NCI-H187 (cell line): ENCODE data around the gene LAPTM5.

ENCODE experiments used
- DNase-seq, 2 experiments: peaks; one replicate each; lab custom pipeline; 2025; lab: John Stamatoyannopoulos, UW

Gene LAPTM5

GRCh38 chr1:30728832-30729638, 28.5 kb downstream of the LAPTM5 start:
- no peak for DNase-seq

- no peak for DNase-seq
Observed at GRCh38 chr1:30728340-30728739, 29.2 kb downstream of the LAPTM5 start.

DNA sequence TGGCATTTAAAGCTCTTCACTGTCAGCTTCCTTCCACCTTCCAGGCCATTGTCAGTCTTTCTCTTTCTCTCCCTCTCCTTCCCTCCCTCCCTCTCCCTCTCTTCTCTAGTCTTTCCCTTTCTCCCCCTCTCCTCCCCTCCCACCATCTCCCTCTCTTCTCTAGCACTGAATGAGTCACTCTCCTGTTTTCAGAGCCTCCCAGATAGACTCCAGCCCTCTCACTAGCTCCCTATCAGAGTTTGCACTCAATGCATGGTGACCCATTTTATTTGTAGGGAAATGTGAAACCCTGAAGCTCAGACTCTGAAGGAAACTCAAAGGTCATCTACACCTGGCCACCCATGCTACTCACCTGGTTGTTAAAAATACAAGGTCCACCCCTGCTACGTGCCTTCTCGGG, 29.8 kb downstream of the LAPTM5 start:
- no peak for DNase-seq

DNA sequence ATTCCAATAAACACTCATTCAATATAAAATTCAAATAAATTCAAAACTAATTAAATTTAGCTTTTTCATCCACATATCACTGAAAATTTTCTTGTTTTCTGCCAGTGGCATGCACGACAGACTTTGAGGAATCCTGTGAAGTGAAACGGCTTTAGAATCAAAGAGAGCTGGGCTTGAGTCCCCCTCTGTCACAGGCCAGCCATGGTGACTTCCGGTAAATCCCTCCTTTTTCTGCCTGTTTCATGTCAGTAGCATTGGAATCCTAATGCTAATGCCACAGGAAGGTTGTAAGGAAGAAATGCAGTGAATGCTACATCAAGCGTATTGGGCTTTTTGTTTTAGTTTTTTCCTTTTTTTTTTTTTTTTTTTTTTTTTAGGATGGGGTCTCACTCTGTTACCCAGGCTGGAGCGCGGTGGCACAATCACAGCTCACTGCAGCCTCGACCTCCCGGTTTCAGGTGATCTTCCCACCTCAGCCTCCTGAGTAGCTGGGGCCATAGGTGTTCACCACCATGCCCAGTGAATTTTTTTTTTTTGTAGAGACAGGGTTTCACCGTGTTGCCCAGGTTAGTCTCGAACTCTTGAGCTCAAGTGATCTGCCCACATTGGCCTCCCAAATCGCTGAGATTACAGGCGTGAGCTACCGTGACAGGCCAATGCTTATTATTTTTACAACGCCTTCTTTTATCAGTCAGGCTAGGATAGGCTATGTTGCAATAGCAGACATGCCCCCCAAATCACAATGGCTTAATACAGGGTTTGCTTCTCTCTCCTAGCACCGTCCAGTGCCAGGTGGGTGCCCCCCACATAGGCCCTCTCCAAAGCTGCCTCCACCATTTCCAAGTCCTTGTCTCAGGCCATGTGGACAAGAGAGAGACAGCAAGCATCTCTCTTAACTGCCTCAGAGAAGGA, 30.5 kb downstream of the LAPTM5 start:
- DNase-seq, result no peak

GRCh38 chr1:30726236-30726635, 31.3 kb downstream of the LAPTM5 start:
- no peak for DNase-seq

GRCh38 chr1:30725450-30726095, 32.0 kb downstream of the LAPTM5 start:
- no peak for DNase-seq

DNA sequence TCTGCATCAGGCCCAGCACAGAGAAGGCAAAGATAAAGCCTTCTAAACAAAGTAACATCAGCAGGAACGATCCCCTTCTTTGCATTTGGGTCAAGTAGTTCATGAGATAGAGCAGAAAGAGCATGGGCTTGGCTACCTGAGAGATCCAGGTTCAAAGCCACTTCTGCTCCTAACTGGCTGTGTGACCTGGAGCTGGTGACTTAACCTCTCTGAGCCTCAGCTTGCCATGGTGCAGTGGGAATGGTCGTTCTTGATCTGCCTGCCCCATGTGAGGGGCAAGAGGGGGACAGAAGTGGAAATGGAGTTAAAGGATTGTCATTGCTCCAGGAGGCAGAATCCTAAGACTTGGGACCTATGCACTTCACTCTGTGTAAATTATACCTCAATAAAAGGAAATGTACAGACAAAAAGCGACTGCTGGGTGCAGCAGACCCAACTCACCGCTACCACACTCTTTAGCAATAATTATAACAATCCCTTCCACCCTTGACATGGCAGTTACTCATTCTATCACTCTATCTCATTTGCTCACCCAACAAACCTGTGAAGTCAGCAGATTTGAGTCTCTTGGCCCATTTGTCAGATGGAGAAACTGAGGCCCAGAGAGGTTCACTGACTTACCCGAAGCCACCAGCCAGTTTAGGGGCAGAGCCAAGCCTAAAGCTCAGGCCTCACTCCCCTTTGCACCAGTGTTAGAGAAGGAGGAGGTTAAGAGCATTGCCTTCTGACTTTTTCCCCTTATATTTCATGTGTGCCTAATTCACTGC, 32.7 kb downstream of the LAPTM5 start:
- no peak for DNase-seq

DNA sequence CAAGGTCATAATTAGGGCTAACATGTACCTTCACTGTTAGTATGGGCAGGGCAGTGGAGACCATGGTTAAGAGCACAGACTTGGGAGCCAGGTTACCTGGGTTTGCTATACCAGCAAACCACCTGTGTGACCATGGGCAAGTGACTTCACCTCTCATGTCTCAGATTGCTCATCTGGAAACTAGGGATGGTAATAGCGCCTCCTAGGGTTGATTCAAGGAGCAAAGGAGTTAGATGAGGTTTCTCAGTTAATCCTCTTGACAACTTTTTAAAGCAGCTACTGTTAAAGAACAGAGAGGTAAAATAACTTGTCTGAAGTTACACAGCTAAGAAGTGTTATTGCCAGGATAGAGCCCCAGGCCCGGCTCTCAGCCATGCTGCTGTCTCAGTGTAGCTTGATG, 33.4 kb downstream of the LAPTM5 start:
- no peak for DNase-seq

- DNase-seq, result no peak
Observed at GRCh38 chr1:30723331-30723755, 34.2 kb downstream of the LAPTM5 start, which contains the start of gene MATN1. Gene MATN1, minus strand, starts transcription at chr1:30723585. Its CDS starts 34 bp downstream, at chr1:30723551.

DNA sequence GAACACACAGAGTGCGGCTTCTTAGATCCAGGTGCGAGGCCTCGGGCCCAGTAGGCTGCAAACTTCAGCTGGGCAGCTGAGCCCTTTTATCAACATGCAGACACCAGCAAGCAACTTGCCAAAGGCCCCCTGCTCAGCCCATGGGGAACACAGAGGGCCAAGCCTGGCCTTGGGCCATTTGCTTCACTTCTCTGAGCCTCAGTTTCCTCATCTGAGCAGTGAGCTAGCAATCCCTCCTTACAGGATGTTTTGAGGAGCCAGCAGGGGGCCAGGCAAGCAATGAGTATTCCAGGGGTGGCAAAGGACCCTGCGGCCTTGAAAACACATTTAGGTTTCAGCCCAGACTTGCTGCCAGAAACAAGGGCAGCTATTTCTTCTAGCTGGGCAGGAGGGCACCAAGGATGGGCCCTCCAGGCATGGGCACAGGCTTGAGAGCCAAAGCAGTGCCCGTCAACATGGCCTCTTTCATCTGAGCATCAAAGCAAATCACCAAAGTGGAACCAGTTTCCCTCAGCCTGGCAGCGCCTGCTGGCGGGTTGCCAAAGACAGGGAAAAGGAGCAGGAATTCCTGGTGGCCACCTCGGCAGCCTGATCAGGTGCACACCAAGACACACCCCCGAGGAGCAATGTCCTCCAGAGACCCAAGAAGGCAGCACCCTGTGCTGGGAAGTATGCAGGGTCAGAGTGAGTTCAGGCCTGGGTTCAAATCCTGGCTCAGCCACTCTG, 35.6 kb downstream of the LAPTM5 start:
- DNase-seq, result no peak

DNA sequence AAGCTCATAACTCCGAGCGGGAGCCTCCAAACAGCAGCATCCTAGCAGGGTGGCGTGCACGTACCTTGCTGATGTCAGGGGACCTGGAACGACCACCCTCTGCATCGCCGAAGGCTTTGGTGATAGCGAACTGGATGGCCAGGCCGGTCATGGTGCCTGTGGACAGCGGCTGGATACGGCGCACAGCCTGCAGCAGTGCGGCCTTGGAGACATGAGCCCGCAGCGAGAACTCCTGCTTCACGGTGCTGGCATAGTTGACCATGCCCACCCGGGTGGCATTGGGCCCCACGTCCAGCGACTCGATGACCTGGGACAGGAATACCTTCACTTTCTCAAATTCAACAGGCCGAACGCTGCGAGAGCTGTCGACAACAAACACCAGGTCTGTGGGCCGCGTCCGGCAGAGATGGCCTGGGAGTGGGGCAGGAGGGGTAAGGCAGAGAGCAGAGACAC, 36.2 kb downstream of the LAPTM5 start:
- no peak for DNase-seq

DNA sequence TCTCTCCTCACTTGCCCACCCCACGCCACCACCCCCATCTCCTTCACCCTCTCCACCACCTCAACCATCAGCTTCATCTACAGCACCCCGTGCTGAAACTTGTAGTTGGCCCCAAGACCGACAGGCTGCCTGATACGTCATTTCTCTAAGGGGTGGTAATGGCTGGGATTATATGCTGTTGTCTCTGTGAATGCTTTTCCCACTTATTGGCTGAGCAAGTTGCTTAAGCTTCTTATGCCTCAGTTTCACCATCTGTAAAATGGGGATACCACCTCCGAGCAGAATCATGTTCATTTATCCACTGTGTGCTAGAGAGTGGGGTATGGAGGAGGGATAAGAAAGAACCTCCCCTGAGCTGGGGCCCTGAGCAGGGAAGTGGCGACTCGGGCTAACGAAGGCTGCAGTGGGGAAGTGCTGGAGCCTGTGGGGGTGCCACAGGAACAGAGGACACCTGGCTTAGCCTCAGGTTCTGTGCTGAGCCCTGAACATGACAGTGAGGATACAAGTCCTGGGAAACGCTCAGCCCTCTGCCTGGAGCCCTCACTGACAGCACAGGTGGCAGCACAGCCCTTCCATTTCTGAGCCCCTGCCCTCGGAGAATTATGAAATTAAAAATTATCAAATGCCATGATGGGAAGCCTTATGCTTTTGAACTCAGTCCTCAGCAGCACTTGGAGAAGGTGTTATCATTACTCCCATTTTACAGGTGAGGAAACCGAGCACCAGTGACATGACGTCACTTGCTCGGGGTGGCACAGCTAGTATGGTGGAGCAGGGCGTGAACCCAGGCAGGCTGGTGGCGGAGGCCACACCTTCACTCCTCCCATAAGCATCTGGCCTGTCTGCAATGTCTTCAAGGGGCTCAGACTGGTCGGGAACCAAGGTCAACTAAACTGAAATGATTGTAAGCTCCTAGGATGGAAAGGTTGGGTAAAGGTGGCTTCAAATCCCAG, 37.0 kb downstream of the LAPTM5 start:
- no peak for DNase-seq

DNA sequence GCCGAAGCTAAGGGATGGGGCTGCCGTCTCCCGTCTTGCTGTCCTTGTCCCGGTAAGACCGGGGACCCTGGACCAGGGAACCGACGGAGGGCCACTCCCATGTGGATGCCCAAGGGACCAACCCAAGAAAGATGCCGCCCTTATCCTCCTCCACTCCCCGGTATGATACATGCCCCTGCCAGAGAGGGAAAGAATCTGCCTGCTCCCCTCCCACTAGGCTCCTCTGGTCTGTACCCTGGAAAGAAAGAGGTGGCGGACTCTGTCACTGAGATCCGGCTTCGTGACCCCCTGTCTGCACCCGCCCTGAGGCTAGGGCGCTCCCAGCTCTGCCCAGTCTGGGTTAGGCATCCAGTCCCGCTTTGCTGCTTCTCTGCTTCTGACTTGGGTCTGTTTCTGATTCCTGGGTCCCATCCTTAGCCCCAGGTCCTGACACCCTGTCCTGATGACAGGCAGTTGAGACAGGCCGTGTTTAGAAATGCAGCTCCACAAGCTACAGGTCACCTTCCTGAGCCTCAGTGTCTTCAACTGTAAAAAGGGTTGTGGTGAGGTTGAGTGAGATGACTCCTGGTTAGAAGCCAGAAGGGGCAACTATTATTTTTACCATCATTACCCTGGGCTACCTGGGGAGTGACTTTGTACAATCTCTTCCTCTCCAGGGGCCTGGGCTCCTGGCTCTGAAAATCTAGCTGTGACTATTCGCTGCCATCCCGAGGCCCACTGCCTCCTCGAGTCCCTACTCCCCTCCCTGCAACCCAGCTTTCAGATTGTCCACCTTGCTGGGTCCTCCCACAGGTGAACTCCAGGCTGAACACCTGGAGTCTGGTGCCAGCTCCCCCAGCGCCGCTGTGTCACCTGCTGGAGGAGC, 37.9 kb downstream of the LAPTM5 start:
- DNase-seq, result no peak

GRCh38 chr1:30718636-30719405, 38.8 kb downstream of the LAPTM5 start:
- DNase-seq, result peak; percentile 74 to 97

GRCh38 chr1:30718091-30718635, 39.4 kb downstream of the LAPTM5 start:
- peak; percentile 96 to 98 for DNase-seq

DNA sequence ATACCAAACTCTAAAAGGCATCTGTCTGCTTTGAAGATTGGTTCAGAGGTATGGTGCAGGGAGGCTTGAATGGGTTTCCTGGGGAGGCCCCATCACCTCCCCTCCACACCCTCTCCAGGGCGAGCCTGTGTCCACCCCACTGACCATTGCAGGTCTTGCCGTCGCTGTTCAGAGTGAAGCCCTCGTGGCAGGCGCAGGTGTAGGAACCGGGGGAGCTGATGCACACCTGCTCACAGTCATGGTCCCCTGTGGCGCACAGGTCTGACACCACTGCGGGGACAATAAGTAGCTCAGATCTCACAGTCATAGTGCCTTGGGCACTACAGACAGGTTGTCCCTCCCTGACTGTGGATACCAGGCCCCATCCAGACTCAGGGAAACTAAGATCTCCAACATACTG, 40.9 kb downstream of the LAPTM5 start:
- DNase-seq, result no peak

DNA sequence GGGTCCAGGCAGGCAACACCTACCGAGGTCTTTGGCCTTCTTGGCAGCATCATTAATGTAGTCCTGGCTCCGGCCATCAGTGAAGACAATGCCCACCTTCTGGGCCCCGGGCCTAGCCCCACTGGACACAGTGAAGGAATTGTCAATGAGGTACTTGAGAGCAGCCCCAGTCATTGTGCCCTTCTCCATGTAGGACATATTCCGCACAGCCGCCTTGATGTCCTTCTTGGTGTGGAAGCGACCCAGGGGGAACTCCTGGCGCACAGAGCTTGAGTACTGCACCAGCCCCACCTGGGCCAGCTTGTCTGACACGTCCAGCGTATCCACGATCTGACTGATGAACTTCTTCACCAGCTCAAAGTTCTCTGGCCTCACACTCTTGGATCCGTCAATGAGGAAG, 41.7 kb downstream of the LAPTM5 start:
- DNase-seq, result no peak

GRCh38 chr1:30715216-30715615, 42.4 kb downstream of the LAPTM5 start:
- no peak for DNase-seq
